Posterior cingulate gyrus (tissue), 11 donors: Measurements from ENCODE around the gene LDB2.
A peak's percentile ranks its signal among the peaks of the same experiment; 100 is the strongest.

Source experiments
- DNase-seq, 10 donors: peaks; one replicate each; pipeline versions ENCODE4 v3.0.0 to v3.0.0-alpha.2; 2020 to 2021; ENCODE audit warnings: mixed read lengths in 3 of 10
- intact Hi-C: fragments of 100-400 bp; cut with DNase I; formaldehyde crosslinking; loops from one replicate; pipeline ENCODE4 v1.15.1; 2023

The LDB2 gene

GRCh38 chr4:16464651-16465050 is 433.8 kb downstream of the LDB2 start:
- intact Hi-C loops = no loop called here
- DNase-seq = no peak

- intact Hi-C loops = no loop called here
- no peak for DNase-seq
Observed at GRCh38 chr4:16462656-16463055, 435.8 kb downstream of the LDB2 start.

- intact Hi-C loops = no loop called here
- DNase-seq = peak in 1 of 10 donors; percentile 83
Observed at GRCh38 chr4:16461362-16461761, 437.1 kb downstream of the LDB2 start.

- intact Hi-C loops = no loop called here
- no peak for DNase-seq
Observed at GRCh38 chr4:16457944-16458343, 440.5 kb downstream of the LDB2 start.
